Right renal pelvis (tissue), 4 donors: ENCODE data around the gene FZD4. TPM values are rescaled to one million over a fixed set of nuclear protein-coding genes. Genes with fewer than 3 reads are reported as not detected.
"Not testable (repeated sequence)": the region's sequence is repeated elsewhere in the genome, so short reads cannot be mapped to it uniquely, and the experiment has no call there.

Experiments used
- DNase-seq, 4 donors: peaks; one replicate each; pipeline ENCODE4 v3.0.0-alpha.2; 2013; ENCODE audit warnings: low read depth in 4 of 4, low spot score in 3 of 4, missing footprints in 1 of 4
- polyA plus RNA-seq, 4 donors: library from polyadenylated mRNA; unstranded; fragments of 120-200 nt; gene quantifications; one replicate each; pipeline ENCODE4 v1.2.1, GENCODE V29; 2013; ENCODE audit not compliant: insufficient read length in 4 of 4

FZD4 gene
- 10 to 100 TPM; 69.2 to 76.2 (median 72.0) TPM for polyA plus RNA-seq

DNA sequence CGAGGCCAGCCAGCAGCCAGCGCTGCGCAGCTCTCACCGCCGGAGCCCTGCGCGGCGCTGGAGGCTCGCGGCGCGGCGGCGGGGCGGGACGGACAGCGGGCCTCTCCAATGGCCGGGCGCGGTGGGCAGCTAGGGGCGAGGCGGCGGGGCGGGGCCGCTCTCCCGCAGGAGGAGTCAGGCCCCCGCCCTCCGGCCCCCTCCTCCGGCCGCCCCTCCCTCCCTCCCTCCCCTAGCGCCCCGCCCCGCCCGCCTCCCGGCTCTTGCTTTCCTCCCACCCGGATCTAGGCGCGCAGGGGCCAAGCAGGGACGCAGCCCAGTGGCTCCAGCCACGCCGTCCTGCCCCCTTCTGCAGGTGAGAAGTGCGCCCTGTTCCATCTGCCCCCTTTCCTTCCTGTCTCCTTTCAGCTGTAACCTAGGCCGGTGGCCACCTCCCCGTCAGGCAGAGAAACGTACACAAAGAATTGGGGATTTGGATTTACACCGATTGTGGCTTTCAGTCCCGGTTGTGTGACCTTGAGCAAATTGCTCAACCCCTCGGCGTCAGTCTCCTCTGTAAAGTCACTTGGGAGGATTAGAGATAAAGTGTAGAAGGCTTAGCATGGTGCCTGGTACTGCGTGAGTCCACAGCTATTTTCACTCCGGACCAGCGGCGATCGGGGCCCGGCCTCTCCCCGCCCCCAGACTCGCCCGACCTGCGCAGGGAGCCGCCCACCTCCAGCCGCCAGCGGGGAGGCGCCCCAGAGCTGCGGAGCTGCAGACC, at the start of gene FZD4:
TSS of gene FZD4 (minus strand) at position 35 of the 760 bp plus-strand sequence. CDS start 310 bp downstream, outside the sequence.
- DNase-seq, result peak in 3 of 4 donors; percentile 74 to 79 (median 78)

DNA sequence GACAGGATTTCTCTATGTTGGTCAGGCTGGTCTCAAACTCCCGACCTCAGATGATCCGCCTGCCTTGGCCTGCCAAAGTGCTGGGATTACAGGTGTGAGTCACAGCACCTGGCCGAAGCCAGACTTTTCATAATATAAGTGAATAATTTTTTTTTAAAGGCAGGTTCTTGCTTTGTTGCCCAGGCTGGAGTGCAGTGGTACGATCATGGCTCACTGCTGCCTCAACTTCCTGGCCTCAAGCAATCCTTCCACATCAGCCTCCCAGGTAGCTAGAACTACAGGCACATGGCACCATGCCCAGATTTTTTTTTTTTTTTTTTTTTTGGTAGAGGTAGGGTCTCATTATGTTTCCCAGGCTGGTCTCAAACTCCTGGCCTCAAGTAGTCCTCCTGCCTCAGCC, 49.1 kb upstream of the FZD4 start:
- not testable (repeated sequence) for DNase-seq

DNA sequence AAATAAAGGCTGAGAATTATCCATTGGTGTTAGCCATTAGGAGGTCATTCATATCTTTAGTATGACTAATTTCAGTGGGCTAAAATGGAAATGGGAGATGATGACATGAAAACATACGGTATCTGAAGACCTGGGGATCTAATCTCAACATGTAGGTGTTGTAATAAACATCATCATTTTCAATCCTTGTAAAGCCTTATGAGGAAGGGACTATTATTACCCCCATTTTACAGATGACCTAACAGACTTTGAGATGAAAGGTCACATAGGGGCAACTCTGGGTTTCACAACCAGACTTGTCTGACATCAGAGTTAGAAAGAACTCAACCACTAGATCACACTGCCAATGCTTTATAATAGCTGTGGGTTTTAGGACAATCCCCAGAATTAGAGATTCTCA, 47.7 kb upstream of the FZD4 start:
- no peak for DNase-seq

DNA sequence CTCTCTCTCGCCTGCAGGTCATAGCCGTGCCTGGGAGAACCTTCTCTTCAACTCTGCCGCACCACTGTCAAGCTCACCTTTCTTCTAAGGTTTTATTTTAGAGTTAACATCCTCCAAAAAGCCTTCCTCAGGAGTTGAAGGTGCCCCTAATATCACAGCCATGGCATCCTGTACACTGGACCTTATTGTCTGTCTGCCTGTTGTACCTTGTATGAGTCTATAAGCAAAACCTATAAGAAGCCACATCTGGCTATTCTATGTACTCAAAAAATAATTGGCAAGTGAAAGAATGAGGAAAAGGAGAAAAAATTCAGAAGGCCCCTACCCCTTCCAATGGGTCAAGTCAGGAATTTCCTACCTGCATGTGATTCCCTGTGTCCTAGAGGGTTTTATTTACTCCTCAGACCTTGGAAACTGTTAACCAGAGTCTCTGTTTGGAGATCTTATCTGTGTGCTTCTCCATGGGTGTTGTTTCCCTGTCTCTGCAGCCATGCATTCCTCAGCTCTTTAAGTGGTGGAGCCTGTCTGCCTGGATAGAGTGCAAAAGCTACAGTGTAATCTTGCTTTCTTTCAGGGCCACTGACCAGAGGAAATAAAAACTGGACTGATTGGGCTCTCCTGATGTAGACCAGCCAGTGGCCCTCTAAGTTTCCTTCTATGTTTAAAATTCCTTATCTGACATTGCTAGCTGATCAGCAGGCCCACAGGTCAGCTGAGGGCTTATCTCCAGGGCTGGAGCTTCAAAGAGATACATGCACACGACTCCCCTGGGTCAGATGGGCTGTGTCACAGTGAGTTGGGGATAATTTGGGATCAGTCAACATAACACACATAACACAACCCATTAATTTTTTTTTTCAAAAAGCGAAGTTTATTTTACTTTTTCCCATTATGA, 44.9 kb upstream of the FZD4 start:
- peak in 1 of 4 donors; percentile 31 for DNase-seq

DNA sequence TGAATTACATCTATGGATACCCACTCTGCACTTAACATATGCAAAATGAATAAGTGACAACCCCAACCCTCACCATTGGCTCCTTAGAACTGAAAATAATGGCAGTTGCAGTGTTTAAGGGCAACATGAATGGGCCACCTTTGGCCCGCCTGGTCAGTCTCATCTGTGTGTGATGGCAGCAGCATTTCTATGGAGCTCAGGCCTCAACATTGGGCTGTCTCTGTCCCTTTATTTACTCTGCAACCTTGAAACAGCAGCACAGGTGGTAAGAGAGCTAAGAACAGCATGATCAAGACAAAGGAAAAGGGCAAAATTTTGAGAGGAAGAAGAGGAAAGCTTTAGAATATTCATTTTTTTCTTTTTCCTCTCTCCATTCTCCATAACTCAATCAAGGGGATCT, 44.2 kb upstream of the FZD4 start:
- no peak for DNase-seq

DNA sequence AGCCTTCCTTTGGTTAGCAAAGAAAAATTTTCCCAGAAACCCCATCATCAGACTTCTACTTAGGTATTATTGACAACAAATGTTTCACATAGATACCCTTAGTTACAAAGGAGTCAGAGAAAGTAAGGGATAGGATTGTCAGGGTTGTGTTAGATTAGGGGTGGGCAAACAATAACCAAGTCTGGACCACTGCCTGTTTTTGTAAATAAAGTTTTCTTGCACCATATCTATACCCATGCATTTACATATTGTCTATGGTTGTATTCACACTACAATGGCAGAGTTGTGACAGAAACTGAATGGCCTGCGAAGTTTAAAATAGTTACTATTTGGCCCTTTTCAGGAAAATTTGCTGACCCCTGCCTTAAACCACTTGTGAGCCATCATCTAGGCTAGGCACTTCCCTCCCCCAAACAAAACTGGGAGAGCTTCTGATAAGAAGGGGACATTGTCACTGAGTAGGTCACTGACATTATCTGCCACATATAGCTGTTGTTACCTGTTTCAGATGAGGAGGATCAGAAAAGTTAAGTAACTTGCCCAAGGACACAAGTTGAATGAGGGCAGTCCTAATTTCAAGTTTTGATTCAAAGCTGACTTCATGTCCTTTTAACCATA, 41.9 kb upstream of the FZD4 start:
- no peak for DNase-seq

DNA sequence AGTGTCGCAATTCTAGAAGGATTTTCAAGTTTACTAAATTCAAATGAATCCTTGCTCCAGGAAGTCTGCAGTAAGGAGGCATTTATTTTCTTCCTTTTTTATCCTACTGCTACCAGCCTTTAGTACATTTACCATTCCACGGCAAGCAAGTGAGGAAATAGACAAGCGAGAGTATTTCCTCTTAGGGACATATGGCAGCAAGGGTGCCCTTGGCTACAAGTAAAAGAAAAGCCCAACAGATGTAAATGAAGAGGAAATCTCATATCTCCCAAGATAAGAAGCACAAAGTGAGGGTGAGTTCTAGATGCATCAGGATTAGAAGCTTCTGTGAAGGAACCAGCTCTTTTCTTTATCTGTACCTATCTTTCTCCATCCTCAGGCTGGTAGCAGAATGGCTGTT, 37.8 kb upstream of the FZD4 start:
- no peak for DNase-seq

DNA sequence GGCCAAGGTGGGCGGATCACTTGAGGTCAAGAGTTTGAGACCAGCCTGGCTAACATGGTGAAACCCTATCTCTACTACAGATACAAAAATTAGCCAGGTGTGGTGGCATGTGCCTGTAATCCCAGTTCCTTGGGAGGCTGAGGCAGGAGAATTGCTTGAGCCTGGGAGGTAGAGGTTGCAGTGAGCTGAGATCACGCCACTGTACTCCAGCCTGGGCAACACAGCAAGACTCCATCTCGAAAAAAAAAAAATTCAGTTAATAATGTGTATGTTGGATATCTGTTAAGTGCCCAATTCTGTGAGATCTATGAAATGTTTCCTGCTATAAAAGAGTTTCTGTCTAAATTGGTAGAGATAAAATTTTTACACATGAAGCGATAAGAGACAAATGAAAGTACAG, 37.1 kb upstream of the FZD4 start:
- DNase-seq, result not testable (repeated sequence)

DNA sequence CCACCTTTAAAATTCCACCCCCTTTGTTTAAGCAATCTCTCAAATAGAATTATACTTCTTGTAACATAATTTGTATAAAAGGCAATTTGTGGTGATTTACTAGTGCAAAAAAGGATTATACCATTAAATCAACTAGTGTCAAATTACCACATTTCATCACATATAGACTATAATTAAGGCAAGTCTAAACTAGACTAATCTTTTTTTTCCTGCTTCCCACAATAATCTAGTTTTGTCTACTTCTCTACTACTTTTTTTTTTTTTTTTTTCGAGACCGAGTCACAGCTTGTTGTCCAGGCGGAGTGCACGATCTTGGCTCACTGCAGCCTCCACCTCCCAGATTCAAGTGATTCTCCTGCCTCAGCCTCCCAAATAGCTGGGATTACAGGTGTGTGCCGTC, 36.1 kb upstream of the FZD4 start:
- no peak for DNase-seq

DNA sequence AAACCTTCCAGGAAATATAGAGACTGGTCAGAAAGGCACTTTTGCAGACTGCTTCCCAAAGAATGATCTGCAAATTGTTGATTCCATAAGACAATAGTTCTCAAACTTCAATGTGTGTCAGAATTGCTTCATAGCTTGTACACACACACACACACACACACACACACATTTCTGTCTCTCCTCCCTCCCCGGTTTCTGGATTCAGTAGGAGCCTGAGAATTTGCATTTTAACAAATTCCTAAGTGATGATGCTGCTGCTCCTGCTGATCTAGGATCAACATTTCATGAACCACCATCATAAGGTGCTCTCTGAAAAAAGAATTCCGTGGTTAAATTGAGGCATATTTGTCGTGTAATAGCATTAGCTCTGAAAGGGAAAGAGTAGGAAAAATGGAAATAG, 35.3 kb upstream of the FZD4 start:
- no peak for DNase-seq

DNA sequence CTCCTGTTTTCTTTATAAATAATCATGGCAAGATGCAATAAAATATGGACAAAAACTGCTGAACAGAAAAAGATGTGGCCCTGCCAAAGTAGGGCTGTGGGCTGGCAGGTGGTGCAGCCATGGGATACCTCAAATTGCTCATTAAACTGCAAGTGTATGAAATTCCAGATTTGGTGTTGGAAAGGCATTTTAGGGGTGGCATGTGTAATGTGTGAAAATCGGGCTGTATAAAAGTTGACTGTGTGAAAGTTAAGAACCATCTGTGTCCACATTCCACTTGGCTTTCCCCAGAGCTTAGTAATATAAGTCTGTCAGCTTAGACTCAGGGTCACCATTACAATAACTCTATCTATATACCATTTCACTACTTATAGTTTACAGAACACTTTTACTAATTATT, 34.8 kb upstream of the FZD4 start:
- DNase-seq, result no peak

DNA sequence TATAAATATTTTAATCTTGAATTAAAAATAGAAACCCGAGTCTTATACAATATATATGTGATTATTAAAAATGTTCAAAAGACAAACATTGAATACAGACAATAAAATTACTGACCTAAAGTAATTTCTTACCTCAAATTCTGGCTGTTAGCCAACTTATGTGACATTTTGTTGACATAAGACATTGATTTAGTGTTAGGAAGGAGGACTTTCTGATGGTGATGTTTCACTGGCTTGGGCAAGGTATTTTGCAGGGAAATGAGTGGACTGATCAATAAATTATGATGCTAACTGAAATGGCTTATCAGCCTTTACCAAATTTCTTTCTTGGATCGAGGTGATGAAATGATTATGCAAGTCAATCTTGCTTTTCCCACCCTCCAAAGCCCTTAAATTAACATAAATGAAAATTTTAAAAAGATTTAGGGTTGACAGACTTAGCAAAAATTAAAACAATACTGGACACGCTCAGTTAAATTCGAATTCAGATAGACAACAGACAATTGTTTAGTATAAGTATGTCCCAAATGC, 33.2 kb upstream of the FZD4 start:
- DNase-seq, result no peak

DNA sequence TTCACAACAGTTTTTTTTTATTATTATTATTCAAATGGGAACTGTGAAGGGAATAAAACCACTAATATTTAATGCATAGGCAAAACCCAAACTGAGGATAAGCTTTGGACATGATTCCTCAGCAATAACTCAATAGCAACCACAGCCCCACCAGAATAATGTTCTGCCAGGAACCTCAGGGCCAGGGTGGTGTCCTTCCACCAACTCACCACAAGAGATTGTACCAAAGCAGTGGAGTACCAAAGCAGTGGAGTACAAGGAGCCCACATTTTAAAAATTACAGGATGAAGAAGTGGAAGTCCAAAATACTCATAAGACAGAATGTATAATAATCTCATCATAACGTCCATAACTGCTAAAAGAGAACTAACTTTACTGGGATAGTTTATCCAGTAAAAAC, 32.5 kb upstream of the FZD4 start:
- DNase-seq, result no peak

DNA sequence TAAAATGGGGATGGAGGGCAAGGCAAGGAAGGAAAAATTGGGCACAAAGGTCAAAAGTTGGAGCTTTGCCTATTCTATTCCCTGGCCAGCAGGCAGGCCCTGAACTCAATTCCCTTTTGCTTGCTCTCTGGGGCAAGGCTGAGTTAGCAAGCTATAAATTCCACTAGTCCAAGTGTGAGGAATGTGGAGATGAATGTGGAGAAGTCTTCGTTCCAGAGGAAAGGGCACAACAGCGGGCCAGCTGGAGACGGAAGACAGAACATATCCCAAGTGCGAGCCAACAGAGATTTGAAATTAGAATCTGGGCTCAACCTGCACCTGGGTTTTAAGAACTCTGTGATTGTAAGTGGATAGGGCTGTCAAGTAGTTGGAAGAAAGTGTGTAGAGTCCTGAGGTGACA, 29.5 kb upstream of the FZD4 start:
- DNase-seq, result no peak

DNA sequence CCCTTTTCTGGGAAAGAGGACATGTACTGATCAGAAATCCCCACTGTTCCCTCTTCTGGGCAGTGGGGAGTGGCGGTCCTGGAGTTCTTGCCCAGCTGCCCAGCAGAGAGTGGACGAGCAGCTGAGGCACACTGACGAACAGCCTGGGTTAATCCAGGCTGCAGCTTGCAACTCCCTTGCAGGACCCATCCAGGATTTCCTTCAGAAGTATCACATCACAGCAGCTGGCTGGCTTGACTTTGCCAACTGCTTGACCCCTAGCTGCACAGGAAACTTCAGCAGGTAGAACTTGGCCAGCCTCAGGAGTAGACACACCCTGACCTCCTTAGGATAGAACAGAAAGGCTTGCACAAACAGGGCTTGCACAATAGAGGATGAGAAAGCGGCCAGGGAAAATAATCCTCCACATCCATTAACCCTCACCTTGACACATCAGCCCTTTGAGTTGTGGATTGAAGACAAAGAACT, 27.9 kb upstream of the FZD4 start:
- no peak for DNase-seq

DNA sequence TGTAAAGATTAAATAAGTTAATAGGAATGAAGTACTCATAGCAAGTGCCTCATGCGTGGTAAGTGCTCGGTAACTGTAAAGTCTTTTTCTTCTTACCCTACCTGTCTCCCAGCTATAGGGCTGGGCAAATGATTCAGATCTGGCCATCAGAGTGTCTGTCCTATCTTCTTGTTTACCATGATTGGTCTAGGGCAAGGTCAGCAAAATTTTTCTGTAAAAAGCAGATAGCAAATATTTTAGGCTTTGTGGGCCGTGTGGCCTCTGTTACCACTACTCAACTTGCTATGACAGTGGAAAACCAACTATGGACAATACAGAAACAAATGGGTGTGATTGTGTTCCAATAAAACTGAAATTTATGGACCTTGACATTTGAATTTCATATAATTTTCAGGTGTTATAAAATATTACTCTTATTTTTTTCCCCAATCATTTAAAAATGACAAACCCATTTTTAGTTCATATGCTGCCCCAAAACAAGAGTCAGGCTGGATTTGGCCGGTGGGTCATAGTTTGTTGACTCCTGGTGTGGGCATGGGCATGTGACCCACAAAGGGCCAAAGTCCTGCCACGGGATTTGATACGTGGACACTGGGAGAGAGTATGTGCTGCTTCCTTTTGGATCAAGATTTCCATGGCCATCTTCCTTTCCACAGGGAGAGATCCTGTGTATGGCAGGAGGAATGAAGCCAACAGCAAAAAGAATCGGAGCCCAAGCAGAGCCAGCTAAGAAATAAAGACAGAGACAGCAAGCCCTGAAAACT, 26.8 kb upstream of the FZD4 start:
- no peak for DNase-seq

DNA sequence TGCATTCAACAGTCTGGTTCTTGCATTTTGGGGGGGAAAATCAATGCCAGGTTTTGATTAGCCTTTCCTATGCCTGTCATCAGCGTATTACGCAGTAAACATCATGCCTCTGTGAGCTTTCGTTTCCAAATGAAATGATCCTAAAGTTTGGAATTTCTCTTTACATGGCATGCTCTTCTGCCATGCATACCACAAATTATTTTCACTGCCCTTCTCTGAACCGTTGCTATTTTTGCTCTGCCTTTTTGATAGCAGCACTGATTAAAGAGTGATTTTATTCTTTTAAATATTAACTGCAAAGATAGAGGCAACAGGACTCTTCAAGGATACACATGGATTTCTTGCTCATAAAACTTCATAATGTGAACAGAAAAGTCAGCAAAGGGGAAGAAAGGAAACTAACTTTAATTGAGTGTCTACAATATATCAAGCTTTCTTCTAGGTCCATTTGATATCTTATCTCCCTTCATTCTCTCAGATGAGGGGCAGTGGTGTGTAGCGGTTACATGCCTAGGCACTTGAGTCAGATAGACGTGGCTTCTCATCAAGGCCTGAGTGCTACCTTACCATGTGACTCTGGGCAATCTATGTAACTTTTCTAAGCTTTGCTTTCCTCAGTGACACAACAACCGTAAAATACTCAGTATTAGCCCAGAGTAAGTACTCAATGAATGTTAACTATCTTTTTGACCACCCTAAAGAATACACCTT, 25.0 kb upstream of the FZD4 start:
- no peak for DNase-seq

DNA sequence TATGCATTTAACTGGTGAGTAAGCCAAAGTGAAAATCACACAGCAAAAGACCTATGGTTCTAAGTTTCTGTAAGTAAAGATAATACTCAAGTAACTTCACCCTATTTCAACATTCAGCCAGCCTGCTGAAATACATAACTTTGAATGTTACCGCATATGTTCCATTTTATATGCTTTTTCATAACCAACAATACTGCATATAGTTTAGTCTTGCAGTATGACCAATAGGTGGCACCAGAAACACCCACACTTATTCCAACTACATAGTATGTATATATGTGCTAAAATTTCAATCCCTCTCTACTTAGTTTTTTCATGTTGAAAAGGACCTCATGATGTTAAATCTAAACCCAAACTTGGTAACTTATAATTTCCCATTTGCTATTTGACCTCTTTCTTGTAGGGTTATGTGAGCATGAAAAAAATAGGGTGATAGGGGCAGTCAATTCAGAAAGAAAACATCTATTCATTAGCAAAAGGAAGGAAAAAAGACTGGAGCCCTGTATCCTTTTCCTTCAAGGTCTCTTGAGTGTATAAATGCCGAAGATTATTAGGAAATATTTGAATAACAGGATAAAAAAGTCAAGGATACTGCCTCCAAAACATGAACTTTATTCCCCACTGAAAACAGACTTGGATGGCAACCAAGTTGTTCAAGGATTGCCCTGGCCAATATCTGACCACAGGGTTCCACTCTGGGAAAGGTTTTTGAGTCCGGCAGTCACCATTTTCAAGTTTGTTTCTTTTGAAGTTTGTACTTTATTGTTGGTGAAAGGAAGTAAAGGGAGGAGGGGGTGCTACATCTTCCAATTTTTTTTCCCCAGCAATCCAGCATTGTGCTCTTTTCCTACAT, 23.8 kb upstream of the FZD4 start:
- DNase-seq, result no peak

DNA sequence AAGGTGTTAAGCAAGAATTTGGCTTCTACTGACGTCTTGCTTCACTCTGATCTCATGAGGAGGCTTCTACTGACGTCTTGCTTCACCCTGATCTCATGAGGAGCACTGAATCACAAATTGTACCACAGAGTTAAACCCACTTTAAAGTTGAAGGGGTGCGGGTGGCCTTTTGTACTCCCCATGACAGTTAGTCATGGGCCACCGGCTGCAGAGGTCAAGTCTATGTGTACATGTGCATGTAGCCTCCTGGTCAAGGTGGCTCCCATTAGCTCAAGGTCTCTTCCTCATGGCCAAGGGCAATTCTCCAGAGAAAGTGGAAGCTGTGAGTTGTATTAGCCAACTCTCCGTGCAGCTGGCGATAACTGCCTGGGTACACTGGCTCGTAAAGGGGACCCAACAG, 23.1 kb upstream of the FZD4 start:
- no peak for DNase-seq
